ENCODE results near the gene BLM.
"Not testable (repeated sequence)": the region's sequence is repeated elsewhere in the genome, so short reads cannot be mapped to it uniquely, and the experiment has no call there.

DNA sequence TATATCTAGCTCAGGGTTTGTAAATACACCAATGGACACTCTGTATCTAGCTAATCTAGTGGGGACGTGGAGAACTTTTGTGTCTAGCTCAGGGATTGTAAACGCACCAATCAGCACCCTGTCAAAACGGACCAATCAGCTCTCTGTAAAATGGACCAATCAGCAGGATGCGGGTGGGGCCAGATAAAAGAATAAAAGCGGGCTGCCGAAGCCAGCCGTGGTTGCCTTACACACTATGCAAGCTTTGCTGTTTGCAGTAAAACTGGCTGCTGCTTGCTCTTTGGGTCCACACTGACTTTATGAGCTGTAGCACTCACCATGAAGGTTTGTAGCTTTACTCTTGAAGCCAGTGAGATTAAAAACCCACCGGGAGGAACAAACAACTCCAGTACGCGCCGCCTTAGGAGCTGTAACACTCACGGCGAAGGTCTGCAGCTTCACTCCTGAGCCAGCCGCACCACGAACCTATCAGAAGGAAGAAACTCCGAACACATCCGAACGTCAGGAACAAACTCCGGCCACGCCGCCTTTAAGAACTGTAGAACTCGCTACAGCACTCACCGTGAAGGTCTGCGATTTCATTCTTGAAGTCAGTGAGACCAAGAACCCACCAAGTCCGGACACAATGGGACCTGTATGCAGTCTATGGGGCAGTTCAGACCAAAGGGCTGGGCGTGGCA lies 109.2 kb downstream of the BLM start:
- TF ChIP-seq ETV6 (conservative IDR thresholded peaks at IDR 0.05 in 1 of 2, IDR thresholded peaks at IDR 0.05 in 1 of 2; ENCODE audit: borderline replicate concordance in 1 of 2, low read depth in 1 of 2); TAF1 (IDR thresholded peaks at IDR 0.05; ENCODE audit: borderline replicate concordance, low read depth, low read length); CHD2 (IDR thresholded peaks at IDR 0.05; ENCODE audit: borderline replicate concordance, low read depth, low read length): not testable (repeated sequence)
- TF ChIP-seq, protein P1, sequence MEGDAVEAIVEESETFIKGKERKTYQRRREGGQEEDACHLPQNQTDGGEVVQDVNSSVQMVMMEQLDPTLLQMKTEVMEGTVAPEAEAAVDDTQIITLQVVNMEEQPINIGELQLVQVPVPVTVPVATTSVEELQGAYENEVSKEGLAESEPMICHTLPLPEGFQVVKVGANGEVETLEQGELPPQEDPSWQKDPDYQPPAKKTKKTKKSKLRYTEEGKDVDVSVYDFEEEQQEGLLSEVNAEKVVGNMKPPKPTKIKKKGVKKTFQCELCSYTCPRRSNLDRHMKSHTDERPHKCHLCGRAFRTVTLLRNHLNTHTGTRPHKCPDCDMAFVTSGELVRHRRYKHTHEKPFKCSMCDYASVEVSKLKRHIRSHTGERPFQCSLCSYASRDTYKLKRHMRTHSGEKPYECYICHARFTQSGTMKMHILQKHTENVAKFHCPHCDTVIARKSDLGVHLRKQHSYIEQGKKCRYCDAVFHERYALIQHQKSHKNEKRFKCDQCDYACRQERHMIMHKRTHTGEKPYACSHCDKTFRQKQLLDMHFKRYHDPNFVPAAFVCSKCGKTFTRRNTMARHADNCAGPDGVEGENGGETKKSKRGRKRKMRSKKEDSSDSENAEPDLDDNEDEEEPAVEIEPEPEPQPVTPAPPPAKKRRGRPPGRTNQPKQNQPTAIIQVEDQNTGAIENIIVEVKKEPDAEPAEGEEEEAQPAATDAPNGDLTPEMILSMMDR (IDR thresholded peaks at IDR 0.05 in 2 of 3, conservative IDR thresholded peaks at IDR 0.05 in 1 of 3; ENCODE audit: control insufficient read depth in 2 of 3, extremely low read depth in 1 of 3, insufficient read depth in 1 of 3, low read depth in 3 of 3, low read length in 3 of 3), result not testable (repeated sequence)

All from GM12878 (cell line).